Measurements from ENCODE around the gene TFF2.

- no peak for TF ChIP-seq CTCF (IDR thresholded peaks at IDR 0.05)
- TF ChIP-seq POLR2AphosphoS5 (IDR thresholded peaks at IDR 0.05) = no peak
Measured at GRCh38 chr21:42358261-42358660, 7.5 kb upstream of the TFF2 start.

All from transverse colon (tissue), 4 donors.